Ammon's horn (tissue), 1 donor: Measurements from ENCODE around the gene PYCR2.

Experiments used
- DNase-seq: peaks from one replicate; pipeline ENCODE4 v3.0.0-alpha.2; 2016; ENCODE audit warnings: low spot score

Gene PYCR2

DNA sequence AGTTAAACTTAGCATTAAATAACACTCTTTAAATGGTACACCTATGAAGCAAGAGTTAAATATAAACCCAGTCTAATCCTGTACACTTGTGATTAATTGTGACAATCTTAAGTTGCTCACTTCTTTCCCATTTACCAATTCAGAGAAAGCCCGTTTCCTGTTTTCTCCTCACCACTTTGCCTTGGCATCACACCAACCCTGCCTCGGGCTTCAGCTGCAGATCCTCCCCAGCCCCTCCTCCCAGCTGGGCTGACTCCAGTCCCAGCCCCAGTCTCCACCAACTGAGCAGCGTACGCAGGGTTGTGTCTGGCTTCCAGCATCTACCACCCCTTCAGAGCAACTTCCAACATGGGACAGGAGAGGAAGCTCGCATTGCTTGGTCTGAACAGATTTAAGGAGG, 4.1 kb downstream of the PYCR2 start:
- peak; percentile 97 for DNase-seq

DNA sequence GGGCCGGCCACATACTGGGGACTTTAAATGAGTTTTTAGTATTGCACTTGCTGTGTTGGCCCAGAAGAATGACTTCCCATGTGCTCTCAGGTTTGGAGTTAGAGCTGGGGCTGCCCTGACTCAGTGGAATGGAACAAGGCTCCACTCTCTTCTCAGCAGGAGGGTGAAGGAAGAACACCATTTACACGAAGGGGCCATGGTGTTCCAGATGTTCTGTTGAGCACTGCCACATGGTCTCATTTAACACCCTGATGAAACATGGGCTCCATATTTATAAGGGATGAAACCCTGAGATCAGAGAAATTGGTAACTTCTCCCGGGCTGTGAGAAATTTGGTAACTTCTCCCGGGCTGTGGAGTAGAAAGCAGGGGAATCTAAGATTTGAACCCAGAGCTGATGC, 5.8 kb downstream of the PYCR2 start:
- DNase-seq, result no peak

DNA sequence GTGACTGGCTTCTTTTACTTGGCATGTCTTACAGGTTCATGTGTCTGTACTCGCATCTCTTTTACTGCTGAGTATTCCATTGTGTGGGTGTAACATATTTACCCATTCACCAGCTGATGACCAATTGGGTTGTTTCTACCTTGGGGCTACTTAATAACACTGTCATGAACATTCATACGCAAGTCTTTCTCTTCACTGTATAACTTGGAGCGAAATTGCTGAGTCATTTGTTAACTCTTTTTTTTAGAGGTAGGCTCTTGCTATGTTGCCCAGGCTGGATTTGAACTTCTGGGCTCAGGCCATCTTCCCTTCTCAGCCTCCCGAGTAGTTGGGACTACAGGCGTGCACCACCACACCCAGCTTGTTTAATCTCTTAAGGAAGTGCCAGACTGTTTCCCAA, 6.5 kb downstream of the PYCR2 start:
- no peak for DNase-seq

DNA sequence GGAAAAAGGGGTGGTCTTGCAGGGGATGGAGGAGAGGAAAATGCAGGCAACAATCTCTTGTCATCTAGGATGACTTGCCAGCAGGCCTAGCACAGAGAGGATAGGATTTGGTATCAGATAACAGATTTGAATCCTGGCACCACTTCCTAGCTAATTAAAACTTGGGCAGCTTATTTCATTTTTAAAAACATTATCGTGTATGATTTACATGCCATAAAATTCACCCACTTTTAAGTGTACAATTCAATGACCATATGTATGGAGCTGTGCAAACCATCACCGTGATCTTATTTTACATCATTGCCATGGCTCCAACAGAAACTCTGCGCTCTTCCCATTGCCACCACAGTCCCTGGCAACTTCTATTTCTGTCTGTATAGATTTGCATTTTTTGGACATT, 6.9 kb downstream of the PYCR2 start:
- no peak for DNase-seq

DNA sequence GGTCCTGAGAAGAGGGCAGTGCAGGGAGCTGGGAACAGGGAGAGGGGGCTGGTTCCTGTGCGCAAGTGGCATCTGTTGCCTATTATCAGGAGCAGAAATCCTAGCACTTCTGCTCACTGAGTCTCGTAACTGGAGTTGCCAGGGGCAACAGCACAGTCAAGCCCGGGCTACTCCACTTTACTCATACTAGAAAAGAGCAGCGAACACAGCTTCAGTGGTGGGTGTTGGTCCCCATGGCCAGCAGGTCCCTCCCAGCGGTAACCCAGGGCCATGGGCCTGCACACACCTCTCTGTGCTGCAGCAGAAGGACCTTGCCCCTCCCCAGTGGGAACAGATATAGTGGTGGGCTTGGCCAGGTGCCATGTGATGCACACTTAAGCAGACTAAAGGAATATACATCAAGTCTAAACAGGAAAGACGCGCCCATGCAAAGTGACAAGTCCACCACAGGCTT, 8.5 kb downstream of the PYCR2 start:
- DNase-seq, result peak; percentile 69

DNA sequence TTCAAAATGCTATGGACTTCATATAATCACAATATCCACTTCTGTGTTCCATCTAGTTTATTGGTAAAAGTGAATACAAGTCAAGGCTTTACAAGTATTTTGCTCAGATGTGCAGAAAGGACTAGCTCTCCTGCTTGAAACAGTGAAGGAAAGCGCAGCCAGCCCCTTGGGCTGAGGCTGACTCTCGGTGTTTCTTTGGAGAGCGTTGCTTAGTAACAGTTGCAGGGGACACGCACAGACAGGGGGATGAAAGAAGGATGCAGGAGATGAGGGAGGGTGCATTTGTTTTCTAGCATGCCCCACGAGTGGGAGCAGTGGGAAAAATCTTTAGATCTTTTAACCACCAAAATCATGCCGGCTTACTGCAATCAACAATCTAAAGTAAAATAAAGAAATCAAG, 9.1 kb downstream of the PYCR2 start:
- peak; percentile 29 for DNase-seq

DNA sequence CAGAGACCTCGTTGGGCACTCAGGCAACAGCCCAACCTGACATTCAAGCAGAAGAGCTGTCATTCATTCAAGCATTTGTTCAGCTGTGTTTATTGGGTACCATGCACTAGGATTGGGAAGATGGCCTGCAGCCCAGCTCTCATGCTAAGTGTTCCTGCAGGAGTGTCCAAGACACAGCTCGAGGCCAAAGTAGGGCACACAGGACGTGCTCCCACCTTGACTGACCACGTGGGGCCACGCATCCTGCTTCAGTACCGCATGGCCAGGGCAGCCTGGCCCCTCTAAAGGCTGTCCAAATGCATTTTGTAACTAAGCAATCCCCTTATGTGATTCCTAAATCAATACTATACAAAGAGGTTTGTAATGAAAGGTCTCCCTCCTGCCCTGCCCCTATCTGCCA, 9.7 kb downstream of the PYCR2 start:
- DNase-seq, result no peak

DNA sequence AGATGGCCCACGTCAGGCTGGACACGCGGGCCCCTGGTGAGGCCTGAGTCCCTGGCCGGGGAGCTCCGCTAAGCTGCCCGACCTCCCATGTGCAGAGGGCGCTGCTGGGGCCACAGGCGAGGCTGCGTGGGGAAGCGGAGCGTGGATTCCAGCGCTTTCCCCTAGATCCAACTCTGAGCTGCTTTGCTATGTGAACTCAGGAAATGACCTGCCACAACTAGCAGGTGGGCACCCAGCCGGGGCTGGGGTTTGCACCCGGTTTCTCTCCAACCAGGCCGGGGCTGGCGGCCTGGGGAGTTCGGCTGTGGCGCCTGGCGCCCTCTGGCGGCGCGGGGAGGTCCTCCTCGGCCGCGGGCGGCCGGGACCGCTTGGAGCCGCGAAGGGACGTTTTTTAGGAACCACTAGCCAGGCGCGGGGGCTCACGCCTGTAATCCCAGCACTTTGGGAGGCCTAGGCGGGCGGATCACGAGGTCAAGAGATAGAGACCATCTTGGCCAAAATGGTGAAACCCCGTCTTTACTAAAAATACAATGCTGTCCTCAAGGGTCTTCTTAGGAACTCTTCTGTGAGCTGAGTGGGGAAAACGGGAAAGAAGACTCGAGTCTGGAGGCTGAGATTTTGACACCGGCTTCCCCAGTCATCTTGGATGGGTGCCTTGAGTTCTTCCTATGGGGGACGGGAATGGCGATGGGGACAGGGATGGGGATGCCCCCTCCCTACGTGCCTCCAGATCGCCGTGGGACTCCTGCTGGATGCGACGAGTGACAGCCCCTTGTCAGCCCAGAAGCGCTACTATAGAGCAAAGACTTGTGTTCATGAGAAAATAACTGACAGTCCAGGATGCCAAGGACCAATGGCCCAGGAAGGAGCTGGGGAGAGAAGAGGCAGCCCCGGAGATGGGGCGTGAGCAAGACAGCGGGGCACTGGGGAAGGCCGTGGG, 12.6 kb downstream of the PYCR2 start:
- no peak for DNase-seq

DNA sequence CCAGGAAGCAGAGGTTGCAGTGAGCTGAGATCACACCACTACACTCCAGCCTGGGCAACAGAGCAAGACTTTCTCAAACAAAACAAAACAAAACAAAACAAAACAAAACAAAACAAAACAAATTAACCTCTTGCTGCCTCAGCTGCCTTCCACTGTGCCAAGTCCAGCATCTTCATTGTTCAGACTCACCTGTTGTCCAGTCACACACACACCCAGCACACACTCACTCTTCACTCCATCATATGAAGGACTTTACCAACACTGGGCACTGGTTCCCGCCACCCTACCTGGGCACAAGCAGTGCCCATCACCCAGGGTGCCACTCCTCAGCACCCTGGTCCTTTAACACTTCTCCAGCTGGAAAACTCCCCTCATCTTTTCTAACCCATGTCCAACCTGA, 14.6 kb downstream of the PYCR2 start:
- DNase-seq, result no peak

DNA sequence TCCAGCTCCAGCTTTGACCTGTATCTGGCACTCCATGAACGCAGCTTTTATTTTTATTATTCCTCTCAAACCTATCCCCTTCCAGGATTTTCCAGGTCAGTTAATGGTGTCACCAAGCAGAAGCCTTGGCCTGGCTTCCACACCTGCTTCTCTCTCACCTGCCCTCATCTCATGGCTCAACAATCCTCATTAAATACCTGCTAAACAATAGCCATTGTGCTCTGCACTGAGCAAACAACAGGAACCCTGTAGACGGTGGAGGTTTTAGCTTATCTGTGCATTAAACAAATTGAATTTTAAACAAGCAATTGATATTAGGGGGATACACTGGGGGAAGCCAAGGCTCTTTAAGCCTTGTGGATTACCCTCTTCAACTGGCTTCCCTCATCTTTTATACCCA, 15.3 kb downstream of the PYCR2 start:
- no peak for DNase-seq

DNA sequence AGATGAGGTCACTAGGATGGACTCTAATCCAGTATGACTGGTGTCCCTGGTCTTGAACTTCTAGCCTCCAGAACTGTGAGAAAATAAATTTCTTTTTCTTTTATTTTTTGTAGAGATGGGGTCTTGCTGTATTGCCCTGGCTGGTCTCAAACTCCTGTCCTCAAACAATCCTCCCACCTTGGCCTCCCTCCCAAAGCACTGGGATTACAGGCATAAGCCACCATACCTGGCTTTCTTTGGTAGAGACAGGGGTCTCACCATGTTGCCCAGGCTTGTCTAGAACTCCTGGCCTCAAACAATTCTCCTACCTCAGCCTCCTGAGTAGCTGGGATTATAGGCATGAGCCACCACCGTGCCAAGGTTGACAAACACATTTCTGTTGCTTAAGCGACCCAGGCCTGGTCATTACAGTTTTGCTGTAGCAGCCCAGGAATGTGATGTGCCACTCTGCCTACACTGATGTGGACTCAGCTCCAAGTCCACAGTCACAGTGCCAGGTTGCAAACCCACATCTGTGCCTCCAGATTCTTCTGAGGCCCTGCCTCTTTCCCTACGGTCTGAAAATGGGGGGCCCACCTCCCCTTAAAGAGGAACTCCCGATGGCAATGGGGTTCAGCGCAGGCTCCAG, 15.9 kb downstream of the PYCR2 start:
- DNase-seq, result no peak

DNA sequence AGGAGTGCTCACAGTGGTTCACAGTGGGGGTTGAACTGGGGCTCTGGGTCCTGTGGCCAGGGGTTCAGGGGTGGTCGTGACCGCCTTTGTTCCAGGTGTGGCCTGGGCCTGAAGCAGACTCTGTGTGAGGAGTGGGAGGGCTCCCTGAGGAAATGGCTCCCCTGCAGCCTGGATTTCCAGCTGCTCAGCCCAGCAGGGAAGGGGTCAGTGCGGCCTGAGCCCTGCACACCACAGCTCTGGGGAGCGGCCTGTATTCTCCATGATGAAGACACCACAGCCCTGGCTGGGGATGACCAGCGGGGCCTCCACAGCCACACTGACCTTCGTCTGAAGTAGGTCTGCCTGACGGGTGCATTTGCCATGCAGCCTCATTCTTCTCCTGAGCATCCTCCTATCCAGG, 16.7 kb downstream of the PYCR2 start:
- no peak for DNase-seq

DNA sequence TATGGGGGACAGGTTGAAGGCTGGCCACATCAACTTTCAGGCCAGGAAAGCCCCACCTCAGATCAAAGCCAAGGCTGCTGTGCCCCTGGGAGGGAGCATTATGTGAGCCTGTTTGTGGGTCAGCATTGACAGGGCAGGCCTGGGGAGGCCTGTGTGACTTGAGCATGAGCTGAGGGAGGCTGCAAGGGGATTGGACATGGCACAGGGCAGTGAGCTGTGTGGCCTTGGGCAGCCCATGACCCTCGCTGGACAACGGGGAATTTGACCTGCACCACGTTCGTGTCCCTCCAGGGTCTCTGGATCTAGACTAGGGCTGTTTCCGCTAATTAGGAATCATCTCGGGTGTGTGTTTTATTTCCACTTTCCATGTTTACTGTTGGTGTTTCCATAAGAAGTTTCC, 17.6 kb downstream of the PYCR2 start:
- no peak for DNase-seq

DNA sequence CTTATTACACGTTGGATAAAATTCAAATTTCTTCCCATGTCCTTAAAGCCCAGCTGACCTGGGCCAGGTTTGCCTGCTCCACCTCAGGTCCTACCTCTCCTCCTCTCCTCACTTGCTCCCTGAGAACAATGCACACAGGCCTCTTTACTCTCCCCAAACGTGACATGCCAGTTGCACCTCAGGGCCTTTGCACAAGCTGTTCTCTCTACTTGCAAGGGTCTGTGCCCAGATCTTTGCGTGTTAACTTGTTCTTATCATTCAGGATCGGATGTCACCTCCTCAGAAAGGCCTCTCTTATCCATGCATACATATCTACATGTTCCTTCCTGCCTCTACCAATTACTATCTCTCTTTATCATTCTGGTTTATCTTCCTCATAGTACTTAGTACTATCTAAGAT, 20.4 kb downstream of the PYCR2 start:
- DNase-seq, result no peak

DNA sequence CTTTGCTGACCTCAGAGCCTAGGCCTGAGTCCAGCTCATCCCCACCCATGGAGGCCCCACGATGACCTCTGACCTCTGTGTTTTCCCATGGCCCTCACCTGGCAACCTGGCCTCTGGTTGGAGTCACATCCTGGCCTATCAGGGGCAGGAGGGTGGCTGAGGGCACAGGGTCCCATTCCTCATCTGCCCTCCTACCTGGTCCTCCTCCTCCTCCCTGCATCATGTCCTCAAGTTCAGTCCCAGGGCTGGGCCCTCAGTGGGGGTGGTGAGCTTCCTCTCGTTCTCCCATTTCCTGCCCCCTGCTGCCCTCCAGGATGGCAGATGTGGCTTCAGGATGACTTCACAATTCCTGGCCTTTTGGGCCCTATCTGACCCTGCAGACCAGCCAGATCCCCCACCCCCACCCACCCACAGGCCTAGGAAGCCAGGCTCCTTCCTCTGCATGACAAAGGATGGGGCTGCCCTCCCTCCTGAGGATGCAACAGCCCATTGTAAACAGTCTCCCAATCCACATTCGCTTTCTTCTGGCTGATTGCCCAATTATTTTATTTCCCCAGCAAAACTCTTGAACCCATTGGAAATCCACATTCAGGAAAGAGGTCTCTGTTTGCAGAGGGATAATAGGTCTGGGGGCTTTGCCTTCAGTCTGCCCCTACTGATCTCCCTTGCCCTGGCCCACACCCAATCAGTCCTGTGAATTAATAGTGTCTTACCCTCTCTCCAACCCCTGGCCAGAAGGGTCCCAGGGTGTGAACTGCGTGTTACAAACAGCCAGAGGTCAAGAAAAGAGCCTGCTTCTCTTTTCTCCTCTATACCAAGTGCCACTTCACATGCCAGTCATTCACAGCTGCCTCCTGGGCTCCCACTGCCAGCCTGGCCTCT, 24.8 kb downstream of the PYCR2 start:
- no peak for DNase-seq

DNA sequence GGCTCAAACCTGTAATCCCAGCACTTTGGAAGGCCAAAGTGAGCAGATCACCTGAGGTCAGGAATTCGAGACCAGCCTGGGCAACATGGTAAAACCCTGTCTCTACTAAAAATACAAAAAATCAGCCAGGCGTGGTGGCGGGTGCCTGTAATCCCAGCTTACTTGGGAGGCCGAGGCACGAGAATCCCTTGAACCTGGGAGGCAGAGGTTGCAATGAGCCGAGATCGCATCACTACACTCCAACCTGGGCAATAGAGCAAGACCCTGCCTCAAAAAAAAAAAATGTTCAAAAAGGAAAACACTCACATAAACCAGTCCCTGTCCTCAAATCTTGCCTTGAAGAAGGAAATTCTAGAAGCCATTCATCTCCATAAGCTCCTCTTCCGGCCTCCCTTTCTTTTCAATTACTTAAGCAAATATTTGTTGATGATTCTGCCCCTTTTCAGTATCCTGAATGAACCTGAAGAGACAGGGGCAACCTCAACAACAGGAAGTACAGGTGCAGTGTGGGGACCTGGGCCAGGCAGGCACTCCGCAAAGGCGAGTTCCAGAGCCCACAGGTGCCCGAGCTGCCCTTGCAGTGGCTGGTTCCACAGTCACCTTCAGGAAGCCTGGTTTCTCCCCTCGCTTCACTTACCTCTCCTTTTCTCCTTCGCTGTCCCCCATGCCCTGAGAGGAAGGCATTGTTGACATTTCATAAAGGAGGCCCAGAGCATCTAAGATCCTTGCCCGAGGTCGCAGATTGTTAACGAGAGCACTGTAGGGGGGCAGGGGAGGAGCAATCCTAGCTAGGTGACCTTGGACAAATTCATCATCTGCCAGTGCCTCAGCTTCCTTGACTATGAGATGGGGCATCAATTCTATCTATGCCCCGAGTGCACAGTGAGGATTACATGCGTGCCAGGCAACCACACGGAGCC, 26.2 kb downstream of the PYCR2 start:
- no peak for DNase-seq

DNA sequence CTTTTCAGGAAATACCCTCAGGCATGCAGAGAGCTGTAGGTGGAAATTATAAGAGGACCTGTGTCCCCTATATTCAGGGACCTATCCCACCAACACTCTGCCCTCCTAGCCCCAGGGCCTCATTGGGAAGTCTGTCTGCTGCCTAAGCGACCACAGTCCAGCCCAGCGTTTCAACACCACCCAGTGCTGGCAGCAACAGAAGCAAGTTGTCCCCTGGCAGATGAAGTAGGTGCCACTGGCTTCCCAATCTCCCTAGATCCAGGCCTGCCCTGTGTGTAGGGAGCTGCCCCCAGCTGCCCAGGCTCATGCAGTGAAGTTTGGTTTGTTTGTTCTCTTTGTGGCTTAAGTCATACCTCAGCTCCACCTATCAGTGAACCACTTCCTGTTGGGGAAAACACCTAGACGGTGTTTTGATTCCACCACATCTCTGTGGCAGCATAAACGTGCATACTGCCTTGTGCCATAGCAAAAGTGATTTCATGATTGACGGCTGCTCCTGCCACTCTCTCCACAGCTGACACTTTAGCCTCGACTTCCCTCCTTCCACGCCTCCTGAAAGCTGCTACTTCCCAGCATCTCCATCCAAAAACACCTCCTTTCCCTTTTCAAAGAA, 27.0 kb downstream of the PYCR2 start:
- no peak for DNase-seq

DNA sequence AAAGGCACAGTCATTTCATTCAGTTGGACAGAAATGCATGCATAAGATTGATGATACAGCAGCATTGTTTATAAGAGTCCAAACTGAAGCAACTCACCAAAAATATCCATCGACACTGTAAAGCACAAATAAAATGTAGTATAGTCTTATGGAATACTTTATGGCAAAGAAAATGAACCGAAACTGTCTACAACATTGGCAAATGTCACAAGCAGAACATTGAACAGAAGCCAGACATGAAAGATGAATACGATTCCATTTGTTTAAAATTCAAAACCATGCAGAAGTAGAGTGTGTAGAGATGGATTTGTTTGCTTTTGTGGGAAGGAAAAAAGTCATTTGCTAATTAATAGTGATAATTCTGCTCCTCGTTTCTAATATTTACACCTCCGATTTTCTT, 27.6 kb downstream of the PYCR2 start:
- no peak for DNase-seq

DNA sequence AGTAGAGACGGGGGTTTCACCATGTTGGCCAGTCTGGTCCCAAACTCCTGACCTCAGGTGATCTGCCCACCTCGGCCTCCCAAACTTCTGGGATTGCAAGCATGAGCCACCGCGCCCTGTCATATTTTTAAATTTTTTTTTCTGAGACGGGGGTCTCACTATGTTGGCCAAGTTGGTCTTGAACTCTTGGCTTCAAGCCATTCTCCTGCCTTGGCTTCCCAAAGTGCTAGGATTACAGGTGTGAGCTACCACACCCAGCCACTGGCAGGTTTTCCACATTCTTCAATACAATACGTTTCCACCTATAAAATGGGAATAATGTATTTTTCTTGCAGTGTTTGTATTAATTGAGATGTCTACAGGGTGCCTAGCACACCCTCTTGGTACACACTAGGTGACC, 31.7 kb downstream of the PYCR2 start:
- DNase-seq, result no peak

DNA sequence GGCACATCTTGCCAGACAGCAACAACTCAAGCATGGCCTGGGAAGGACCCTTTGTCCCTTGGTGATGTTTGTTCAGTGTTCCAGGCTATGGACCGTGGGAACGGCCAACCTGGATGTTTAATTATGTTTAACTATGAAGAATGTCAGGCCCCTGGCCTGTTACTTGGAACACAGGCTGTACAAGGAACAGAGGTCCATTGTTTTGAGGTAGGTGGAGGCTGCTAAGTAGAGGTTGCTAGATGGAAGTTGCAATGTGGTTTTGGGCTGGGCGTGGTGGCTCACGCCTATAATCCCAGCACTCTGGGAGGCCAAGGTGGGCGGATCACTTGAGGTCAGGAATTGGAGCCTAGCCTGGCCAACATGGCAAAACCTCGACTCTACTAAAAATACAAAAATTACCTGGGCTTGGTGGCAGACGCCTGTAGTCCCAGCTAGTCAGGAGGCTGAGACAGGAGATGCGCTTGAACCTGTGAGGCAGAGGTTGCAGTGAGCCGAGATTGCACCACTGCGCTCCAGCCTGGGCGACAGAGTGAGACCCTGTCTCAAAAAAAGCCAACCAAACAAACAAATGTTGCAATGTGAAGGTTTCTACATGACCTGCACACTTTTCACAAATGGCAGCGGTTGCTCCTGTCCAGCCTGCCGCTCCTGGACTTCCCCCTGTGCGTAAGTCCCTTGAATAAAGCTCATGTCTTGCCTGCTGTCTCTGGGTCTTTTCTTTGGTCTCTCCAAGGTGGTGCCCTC, 32.6 kb downstream of the PYCR2 start:
- no peak for DNase-seq
